ENCODE results near the gene ESR1. TPM values are rescaled to one million over a fixed set of nuclear protein-coding genes. Genes with fewer than 3 reads are reported as not detected.
A peak's percentile ranks its signal among the peaks of the same experiment; 100 is the strongest.
"Not testable (repeated sequence)": the region's sequence is repeated elsewhere in the genome, so short reads cannot be mapped to it uniquely, and the experiment has no call there.

ESR1 gene
- total RNA-seq, 4 donors from 2014 or later, result 2.1 to 6.9 (median 5.2) TPM

DNA sequence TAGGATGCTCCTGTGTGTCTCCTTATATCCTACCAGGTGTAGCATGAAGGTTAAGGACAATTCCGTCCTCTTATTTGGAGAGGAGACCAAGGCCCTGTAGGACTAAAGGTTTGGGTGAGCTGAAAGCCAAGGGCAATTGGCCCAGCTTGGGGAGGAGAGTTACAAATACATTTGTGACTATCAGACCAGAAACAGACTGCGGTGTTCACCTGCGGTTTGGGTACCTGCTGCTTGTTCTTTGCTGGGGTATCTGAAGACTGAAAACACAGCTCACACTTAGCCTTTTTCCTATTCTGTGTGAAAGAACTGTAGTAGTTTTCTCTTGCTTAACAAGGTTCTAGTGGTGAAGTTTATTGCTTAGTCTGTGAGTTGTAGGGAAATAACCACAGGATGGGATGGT is 55.0 kb downstream of the ESR1 start:
- no peaks in the 10 kb centered on the region for H3K36me3 ChIP-seq
- H3K4me1 ChIP-seq, result no peaks in the 10 kb centered on the region
- no peak overlapping the region for H3K4me3 ChIP-seq
- H3K9me3 ChIP-seq, result no peaks in the 10 kb centered on the region
- no peak overlapping the region for H3K27ac ChIP-seq
- H3K27me3 ChIP-seq, result no peaks in the 10 kb centered on the region
- WGBS, 2 donors, result 88 to 89% methylated on average over 3 of the region's 3 CpGs
- no peak for TF ChIP-seq POLR2A (IDR thresholded peaks at IDR 0.05)
- TF ChIP-seq, protein P1, sequence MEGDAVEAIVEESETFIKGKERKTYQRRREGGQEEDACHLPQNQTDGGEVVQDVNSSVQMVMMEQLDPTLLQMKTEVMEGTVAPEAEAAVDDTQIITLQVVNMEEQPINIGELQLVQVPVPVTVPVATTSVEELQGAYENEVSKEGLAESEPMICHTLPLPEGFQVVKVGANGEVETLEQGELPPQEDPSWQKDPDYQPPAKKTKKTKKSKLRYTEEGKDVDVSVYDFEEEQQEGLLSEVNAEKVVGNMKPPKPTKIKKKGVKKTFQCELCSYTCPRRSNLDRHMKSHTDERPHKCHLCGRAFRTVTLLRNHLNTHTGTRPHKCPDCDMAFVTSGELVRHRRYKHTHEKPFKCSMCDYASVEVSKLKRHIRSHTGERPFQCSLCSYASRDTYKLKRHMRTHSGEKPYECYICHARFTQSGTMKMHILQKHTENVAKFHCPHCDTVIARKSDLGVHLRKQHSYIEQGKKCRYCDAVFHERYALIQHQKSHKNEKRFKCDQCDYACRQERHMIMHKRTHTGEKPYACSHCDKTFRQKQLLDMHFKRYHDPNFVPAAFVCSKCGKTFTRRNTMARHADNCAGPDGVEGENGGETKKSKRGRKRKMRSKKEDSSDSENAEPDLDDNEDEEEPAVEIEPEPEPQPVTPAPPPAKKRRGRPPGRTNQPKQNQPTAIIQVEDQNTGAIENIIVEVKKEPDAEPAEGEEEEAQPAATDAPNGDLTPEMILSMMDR (IDR thresholded peaks at IDR 0.05), result no peak
- no peak for TF ChIP-seq EP300 (IDR thresholded peaks at IDR 0.05)
- no peak for DNase-seq (ENCODE audit: low spot score in 2 of 2)

DNA sequence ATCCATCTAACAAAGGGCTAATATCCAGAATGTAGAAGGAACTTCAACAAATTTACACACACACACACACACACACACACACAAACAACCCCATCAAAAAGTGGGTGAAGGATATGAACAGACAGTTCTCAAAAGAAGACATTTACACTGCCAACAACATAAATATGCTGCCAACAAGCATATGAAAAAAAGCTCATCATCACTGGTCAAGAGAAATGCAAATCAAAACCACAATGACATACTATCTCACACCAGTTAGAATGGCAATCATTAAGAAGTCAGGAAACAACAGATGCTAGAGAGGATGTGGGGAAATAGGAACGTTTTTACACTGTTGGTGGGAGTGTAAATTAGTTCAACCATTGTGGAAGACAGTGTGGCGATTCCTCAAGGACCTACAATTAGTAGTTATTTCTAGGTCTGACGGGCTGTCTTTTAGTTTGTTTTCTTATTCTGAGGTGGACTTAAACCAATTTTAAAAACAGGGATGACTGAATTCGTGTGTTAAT is 59.9 kb downstream of the ESR1 start:
- not testable (repeated sequence) for H3K4me3 ChIP-seq; H3K9me3 ChIP-seq; H3K27ac ChIP-seq; H3K27me3 ChIP-seq; H3K36me3 ChIP-seq; DNase-seq (ENCODE audit: low spot score in 2 of 2)
- H3K4me1 ChIP-seq, result peaks cover 0 to 11% (median 0%) of the 10 kb centered on the region in 4 donors
- WGBS, 2 donors, result 63 to 64% methylated on average over 4 of the region's 4 CpGs

DNA sequence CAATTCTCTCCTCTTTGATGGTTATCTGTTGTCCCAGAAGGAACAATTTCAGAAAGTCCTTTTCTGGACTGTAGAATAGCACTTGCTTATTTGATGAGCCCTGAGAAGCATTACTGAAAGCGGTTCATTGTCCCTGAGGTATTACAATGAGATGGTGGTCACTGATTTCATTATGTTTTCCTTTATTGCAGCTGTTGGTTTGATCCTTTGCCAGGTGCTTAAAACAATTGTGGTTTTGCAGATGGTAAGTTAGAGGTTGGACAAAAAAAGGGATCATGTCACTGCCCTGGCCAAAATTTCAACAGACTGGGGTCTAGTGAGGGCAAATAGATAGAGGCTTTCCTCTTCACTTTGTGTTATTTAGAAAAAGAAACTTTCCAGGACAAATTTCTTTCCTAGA is 61.9 kb downstream of the ESR1 start:
- 22 to 47% methylated on average over 1 of the region's 1 CpG for WGBS, 2 donors
- peak in 1 of 2 donors; percentile 7 for DNase-seq (ENCODE audit: low spot score in 2 of 2)
- H3K27ac ChIP-seq, result no peak overlapping the region
- H3K36me3 ChIP-seq, result no peaks in the 10 kb centered on the region
- no peak for TF ChIP-seq POLR2A (IDR thresholded peaks at IDR 0.05)
- TF ChIP-seq, protein P1 (IDR thresholded peaks at IDR 0.05), result no peak
- H3K4me3 ChIP-seq, result no peak overlapping the region
- H3K4me1 ChIP-seq, result peaks cover 0 to 11% (median 0%) of the 10 kb centered on the region in 4 donors
- H3K9me3 ChIP-seq, result peaks cover 0 to 3% (median 0%) of the 10 kb centered on the region in 4 donors
- no peaks in the 10 kb centered on the region for H3K27me3 ChIP-seq

DNA sequence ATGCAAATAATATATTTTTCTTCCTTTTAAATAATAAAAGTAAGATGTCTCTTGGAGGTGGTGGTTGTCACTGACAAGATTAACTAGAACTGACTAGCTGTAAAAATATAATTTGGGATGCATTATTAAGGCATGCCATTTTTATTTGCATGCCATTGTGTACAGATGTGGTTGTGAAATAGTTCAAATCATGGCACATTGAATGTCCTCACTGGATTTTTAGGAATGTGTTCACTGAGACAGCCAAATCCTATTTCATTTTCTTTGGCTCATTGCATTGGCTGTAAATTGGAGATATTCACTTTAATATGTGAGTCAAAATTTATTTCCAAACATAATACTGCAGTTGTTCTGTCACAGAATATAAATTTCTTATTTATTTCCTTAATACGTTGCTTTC is 62.3 kb downstream of the ESR1 start:
- Histone ChIP-seq H3K9me3 (peaks cover 0 to 3% (median 0%) of the 10 kb centered on the region in 4 donors), H3K27me3 (no peaks in the 10 kb centered on the region), H3K4me3 (no peak overlapping the region), H3K36me3 (no peaks in the 10 kb centered on the region), H3K4me1 (peaks cover 0 to 11% (median 0%) of the 10 kb centered on the region in 4 donors), H3K27ac (no peak overlapping the region)
- no peak for DNase-seq (ENCODE audit: low spot score in 2 of 2)
- TF ChIP-seq POLR2A (IDR thresholded peaks at IDR 0.05), result no peak
- peak in 1 of 2 donors; percentile 72 for TF ChIP-seq EP300 (IDR thresholded peaks at IDR 0.05)
- TF ChIP-seq, protein P1 (IDR thresholded peaks at IDR 0.05), result no peak
- 16 to 21% methylated on average over 1 of the region's 1 CpG for WGBS, 2 donors

DNA sequence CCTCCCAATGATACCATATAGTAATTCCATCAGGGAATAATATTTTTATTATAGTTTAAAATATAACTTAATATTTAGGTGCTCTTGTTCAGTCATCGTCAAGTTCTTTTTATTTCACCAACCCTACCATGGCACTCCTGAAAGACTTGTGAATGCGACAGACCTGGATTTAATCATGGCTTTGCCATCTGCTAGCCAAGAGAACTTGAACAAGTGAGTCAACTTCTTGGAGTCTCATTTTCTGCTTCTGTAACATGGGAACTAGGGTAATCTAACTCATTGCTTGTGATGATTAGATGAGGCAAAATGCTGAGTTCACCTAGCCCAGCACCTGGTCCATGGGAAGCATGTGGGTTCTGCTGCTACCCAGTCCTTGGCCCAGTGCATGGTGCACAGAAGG is 62.9 kb downstream of the ESR1 start:
- Histone ChIP-seq H3K27me3 (no peaks in the 10 kb centered on the region), H3K4me1 (peaks cover 0 to 11% (median 0%) of the 10 kb centered on the region in 4 donors), H3K9me3 (peaks cover 0 to 3% (median 0%) of the 10 kb centered on the region in 4 donors), H3K27ac (no peak overlapping the region), H3K4me3 (no peak overlapping the region), H3K36me3 (no peaks in the 10 kb centered on the region)
- TF ChIP-seq EP300 (IDR thresholded peaks at IDR 0.05), result no peak
- TF ChIP-seq, protein P1 (IDR thresholded peaks at IDR 0.05), result no peak
- no peak for TF ChIP-seq POLR2A (IDR thresholded peaks at IDR 0.05)
- DNase-seq (ENCODE audit: low spot score in 2 of 2), result no peak
- 84 to 86% methylated on average over 2 of the region's 2 CpGs for WGBS, 2 donors

DNA sequence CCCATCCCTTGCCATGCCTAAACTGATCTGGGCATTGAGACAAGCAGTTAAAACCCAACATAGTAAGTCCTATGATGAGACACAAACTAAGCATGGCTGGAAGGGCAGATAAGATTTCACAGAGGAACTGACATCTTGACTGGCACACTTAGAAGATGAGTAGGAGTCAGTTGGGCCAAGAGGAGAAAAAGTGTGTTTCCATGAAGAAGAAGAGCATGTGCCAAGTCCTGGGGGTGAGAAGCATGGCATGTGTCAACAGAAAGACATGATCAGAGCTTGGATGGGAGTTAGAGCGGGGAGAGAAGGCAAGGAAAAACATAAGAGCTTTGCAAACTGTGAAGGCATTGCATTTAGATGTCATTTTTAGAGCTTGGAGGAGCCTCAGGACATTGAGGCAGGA is 68.0 kb downstream of the ESR1 start:
- H3K27ac ChIP-seq, result no peak overlapping the region
- no peak for TF ChIP-seq POLR2A (IDR thresholded peaks at IDR 0.05)
- WGBS, 2 donors, result 0 to 38% methylated on average over 1 of the region's 1 CpG

More for the DNA sequence above, 68.0 kb downstream of the ESR1 start:
- H3K36me3 ChIP-seq, result no peaks in the 10 kb centered on the region
- H3K4me3 ChIP-seq, result no peak overlapping the region
- no peak for DNase-seq (ENCODE audit: low spot score in 2 of 2)
- no peaks in the 10 kb centered on the region for H3K27me3 ChIP-seq
- no peaks in the 10 kb centered on the region for H3K4me1 ChIP-seq
- H3K9me3 ChIP-seq, result peaks cover 0 to 3% (median 0%) of the 10 kb centered on the region in 4 donors

All from tibial nerve (tissue), 4 donors.